GM12878 (cell line): ENCODE measurements around the gene TMED3. TPM values are rescaled to one million over a fixed set of nuclear protein-coding genes. Genes with fewer than 3 reads are reported as not detected.

ENCODE experiments used
- BCLAF1 ChIP-seq: fragments of 450-650 bp; IDR thresholded peaks from 2 replicates; pipeline ENCODE4 v1.6.1; 2017; ENCODE audit warnings: antibody characterized with exemption, mild to moderate bottlenecking, moderate library complexity
- BHLHE40 ChIP-seq, 2 experiments: fragments of 450-650 bp in 1 of 2; IDR thresholded peaks; 2 replicates each; pipeline ENCODE4 v1.6.1; 2011 to 2017; ENCODE audit warnings: low read depth in 2 of 2, borderline replicate concordance in 1 of 2, improper control_type of control experiment in 1 of 2, low read length in 1 of 2, mild to moderate bottlenecking in 1 of 2
- BMI1 ChIP-seq: fragments of 450-650 bp; IDR thresholded peaks from 2 replicates; pipeline ENCODE4 v1.6.1; 2016; ENCODE audit warnings: mild to moderate bottlenecking, moderate library complexity, borderline replicate concordance
- CBX3 ChIP-seq: fragments of 200-600 bp; sonication (generic); IDR thresholded peaks from 2 replicates; pipeline ENCODE4 v1.6.1; 2016; ENCODE audit warnings: low read depth, borderline replicate concordance
- CBX5 ChIP-seq: sonication (generic); IDR thresholded peaks from 2 replicates; pipeline ENCODE4 v1.6.1; 2016; ENCODE audit warnings: low read depth, moderate library complexity, mild to moderate bottlenecking, inconsistent platforms
- EZH2 ChIP-seq: IDR thresholded peaks from 2 replicates; pipeline ENCODE4 v1.6.1; 2012; ENCODE audit warnings: low read depth, mild to moderate bottlenecking, control low read depth, inconsistent platforms, low read length, borderline replicate concordance; ENCODE audit not compliant: control insufficient read depth
- MLLT1 ChIP-seq: fragments of 450-650 bp; IDR thresholded peaks from 2 replicates; pipeline ENCODE4 v1.6.1; 2016; ENCODE audit warnings: mild to moderate bottlenecking
- NFYB ChIP-seq: IDR thresholded peaks from 2 replicates; pipeline ENCODE4 v1.6.1; 2011; ENCODE audit warnings: low read depth, mild to moderate bottlenecking, low read length, improper control_type of control experiment, moderate library complexity; ENCODE audit not compliant: insufficient read depth
- PBX3 ChIP-seq: IDR thresholded peaks from 2 replicates; pipeline ENCODE4 v1.6.1; 2011; ENCODE audit warnings: mild to moderate bottlenecking, low read depth, low read length, moderate library complexity; ENCODE audit not compliant: insufficient replicate concordance
- SMAD5 ChIP-seq: IDR thresholded peaks from 2 replicates; pipeline ENCODE4 v1.6.1; 2016; ENCODE audit warnings: antibody characterized with exemption, low read depth
- SREBF2 ChIP-seq: IDR thresholded peaks from 2 replicates; pipeline ENCODE4 v1.6.1; 2012; ENCODE audit warnings: mild to moderate bottlenecking, low read length
- SUPT20H ChIP-seq: IDR thresholded peaks from 2 replicates; pipeline ENCODE4 v1.6.1; 2011; ENCODE audit warnings: low read depth, mild to moderate bottlenecking, low read length, moderate library complexity, borderline replicate concordance; ENCODE audit not compliant: control insufficient read depth
- TARDBP ChIP-seq: IDR thresholded peaks from 2 replicates; pipeline ENCODE4 v1.6.1; 2016; ENCODE audit warnings: borderline replicate concordance
- TCF3 ChIP-seq: IDR thresholded peaks from 2 replicates; pipeline ENCODE4 v1.6.1; 2012; ENCODE audit warnings: low read depth, mild to moderate bottlenecking, low read length, borderline replicate concordance; ENCODE audit not compliant: insufficient read depth
- YY1 ChIP-seq: IDR thresholded peaks from 2 replicates; pipeline ENCODE4 v1.6.1; 2011; ENCODE audit warnings: low read depth, mild to moderate bottlenecking, low read length
- ZNF384 ChIP-seq: IDR thresholded peaks from 2 replicates; pipeline ENCODE4 v1.6.1; 2012; ENCODE audit warnings: low read depth, mild to moderate bottlenecking, low read length, improper control_type of control experiment, borderline replicate concordance
- polyA plus RNA-seq, 11 experiments: library from polyadenylated mRNA; depleted of rRNA in 4 of 11; unstranded in 6 of 11; stranded (reverse) in 5 of 11; fragments of >200 nt; fragmentation: Nextera tagmentation in 4 of 11; fragmentation: Illumina TruSeq in 1 of 11; extraction: Ambion mirVana in 4 of 11; extraction: Trizol in 1 of 11; gene quantifications; 1 replicate in 1 of 11; 2 replicates in 10 of 11; pipeline versions ENCODE4 v1.2.1 to v1.2.3, GENCODE V29; 2011 to 2016; ENCODE audit warnings: inconsistent platforms in 2 of 11, missing spikeins in 2 of 11, low read depth in 1 of 11
- total RNA-seq, 4 experiments: library from RNA; depleted of rRNA in 3 of 4; stranded (reverse); fragments of >200 nt in 3 of 4; fragmentation: Illumina TruSeq in 1 of 4; extraction: Trizol in 1 of 4; gene quantifications; 2 replicates each; pipeline versions ENCODE4 v1.2.1 to v1.2.3, GENCODE V29; 2013 to 2021
- TF ChIP-seq, protein P1 (sequence below): IDR thresholded peaks from 2 replicates; pipeline ENCODE4 v1.6.1; 2011; ENCODE audit warnings: low read depth, mild to moderate bottlenecking, low read length, moderate library complexity, borderline replicate concordance; ENCODE audit errors: extremely low read depth
- TF ChIP-seq, protein P2 (sequence below): fragments of 450-650 bp; formaldehyde crosslinking; IDR thresholded peaks from 2 replicates; pipeline ENCODE4 v1.4.0; 2020; ENCODE audit warnings: mild to moderate bottlenecking, moderate library complexity

The TMED3 gene
- total and polyA plus RNA-seq, 10 of the 15 experiments (the other 5 are each of a cell fraction or from before 2014, with no cell fraction given), result 7.6 to 95.8 (median 54.9) TPM

- TF ChIP-seq TARDBP (no peak), CBX3 (no peak), SUPT20H (no peak), ZNF384 (no peak), PBX3 (no peak), BCLAF1 (no peak), YY1 (no peak), BMI1 (no peak), EZH2 (no peak), SREBF2 (no peak), NFYB (no peak), BHLHE40 (IDR thresholded peaks at IDR 0.05; ENCODE audit: borderline replicate concordance in 1 of 2, low read depth in 2 of 2, low read length in 1 of 2) (peak in 1 of 2 experiments; percentile 62; a peak in 2 of 4 replicates), CBX5 (no peak), MLLT1 (no peak), TCF3 (no peak), SMAD5 (no peak)
- TF ChIP-seq, protein P1, sequence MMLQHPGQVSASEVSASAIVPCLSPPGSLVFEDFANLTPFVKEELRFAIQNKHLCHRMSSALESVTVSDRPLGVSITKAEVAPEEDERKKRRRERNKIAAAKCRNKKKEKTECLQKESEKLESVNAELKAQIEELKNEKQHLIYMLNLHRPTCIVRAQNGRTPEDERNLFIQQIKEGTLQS, result no peak
- TF ChIP-seq, protein P2, sequence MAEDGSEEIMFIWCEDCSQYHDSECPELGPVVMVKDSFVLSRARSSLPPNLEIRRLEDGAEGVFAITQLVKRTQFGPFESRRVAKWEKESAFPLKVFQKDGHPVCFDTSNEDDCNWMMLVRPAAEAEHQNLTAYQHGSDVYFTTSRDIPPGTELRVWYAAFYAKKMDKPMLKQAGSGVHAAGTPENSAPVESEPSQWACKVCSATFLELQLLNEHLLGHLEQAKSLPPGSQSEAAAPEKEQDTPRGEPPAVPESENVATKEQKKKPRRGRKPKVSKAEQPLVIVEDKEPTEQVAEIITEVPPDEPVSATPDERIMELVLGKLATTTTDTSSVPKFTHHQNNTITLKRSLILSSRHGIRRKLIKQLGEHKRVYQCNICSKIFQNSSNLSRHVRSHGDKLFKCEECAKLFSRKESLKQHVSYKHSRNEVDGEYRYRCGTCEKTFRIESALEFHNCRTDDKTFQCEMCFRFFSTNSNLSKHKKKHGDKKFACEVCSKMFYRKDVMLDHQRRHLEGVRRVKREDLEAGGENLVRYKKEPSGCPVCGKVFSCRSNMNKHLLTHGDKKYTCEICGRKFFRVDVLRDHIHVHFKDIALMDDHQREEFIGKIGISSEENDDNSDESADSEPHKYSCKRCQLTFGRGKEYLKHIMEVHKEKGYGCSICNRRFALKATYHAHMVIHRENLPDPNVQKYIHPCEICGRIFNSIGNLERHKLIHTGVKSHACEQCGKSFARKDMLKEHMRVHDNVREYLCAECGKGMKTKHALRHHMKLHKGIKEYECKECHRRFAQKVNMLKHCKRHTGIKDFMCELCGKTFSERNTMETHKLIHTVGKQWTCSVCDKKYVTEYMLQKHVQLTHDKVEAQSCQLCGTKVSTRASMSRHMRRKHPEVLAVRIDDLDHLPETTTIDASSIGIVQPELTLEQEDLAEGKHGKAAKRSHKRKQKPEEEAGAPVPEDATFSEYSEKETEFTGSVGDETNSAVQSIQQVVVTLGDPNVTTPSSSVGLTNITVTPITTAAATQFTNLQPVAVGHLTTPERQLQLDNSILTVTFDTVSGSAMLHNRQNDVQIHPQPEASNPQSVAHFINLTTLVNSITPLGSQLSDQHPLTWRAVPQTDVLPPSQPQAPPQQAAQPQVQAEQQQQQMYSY (CRISPR knock-in tag), result no peak
Measured at GRCh38 chr15:79310985-79311900, at the start of gene TMED3 (continued).
